Heart left ventricle (tissue), 13 donors: Measurements from ENCODE around the gene MEN1.

Source experiments
- CTCF ChIP-seq, 12 donors: fragments of 200-600 bp; sonication (generic) in 4 of 12; IDR thresholded peaks; one replicate each; pipeline versions ENCODE4 v1.5.0 to v1.8.0; 2018 to 2022; ENCODE audit warnings: antibody characterized with exemption in 12 of 12, mild to moderate bottlenecking in 5 of 12
- POLR2A ChIP-seq, 2 donors: fragments of 450-650 bp; IDR thresholded peaks; one replicate each; pipeline ENCODE4 v1.6.1; 2017; ENCODE audit warnings: antibody characterized with exemption in 2 of 2, mild to moderate bottlenecking in 2 of 2, moderate library complexity in 2 of 2
- donor health status: ischemic (EF 13 %, LVEDD 7.1; RV severe dilation, severe dysfunction).
- donor health status: DM: no; HTN: yes; CAD: no.
- donor health status: DM: no; HTN: no; CAD: no.
- donor health status: ischemic (EF 25% LVEDD 6.9; RV normal size, moderate dysfunction).
- donor health status: ischemic (EF 25% LVEDD 5.7; RV mildly dilated, moderate dysfunction).
- donor health status: ischemic (EF 35%, LVEDD 5.7; RV mildly dilated, moderate dysfunction).
- donor health status: nonischemic (EF 11% LVEDD 7.7; RV severe dilation, severe dysfunction).
- donor health status: DM: yes; HTN: yes; CAD: no.
- donor health status: PGD.
- donor health status: ischemic (EF 29% LVEDD 5.4; RV normal size, mild dysfunction).
- donor health status: nonischemic (EF 23%, LVEDD 6.1; RV moderate dilation, normal function).

- TF ChIP-seq POLR2A (IDR thresholded peaks at IDR 0.05) (no peak), CTCF (IDR thresholded peaks at IDR 0.05) (no peak)
These were observed 23.2 kb upstream of the MEN1 start for GRCh38 chr11:64833509-64833908.
